NCI-H146 treated with DMSO at 0.1 percent for 48 hours (cell line): ENCODE measurements around the gene DTD1.

Experiments
- DNase-seq: peaks from one replicate; lab custom pipeline; 2025; ENCODE audit not compliant: unreplicated experiment; lab: John Stamatoyannopoulos, UW

Gene DTD1

DNA sequence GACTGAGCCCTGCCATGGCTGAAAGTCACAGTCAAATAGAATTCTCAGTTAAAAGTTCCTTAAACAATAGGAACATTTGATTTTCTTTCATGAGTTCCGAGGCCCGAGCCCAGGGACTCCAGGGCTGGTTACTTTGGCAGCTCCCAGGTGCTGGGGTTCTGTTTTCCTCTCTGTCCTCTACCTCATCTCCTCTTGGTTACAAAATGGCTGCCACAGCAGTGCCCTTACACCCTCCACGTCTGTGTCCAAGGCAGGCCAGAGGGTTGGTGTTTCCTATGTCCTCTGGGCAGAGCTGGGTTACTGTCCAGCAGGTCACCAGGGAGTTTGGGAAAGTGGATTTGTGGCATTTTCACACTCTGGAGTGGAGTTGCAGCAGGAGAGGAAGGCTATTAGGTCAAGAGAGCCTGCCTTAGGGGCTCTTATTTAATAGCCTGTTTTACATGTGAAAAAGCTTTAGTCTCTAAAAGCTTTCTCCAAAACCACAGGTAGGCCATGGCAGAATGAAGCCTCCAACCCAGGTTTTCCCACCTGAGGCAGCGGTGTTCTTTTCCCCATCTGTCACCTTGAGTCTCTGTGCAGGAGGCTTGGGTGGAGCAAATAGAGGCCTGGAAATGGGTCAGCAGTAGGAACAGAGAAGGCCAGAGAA lies 111.0 kb downstream of the DTD1 start:
- no peak for DNase-seq

DNA sequence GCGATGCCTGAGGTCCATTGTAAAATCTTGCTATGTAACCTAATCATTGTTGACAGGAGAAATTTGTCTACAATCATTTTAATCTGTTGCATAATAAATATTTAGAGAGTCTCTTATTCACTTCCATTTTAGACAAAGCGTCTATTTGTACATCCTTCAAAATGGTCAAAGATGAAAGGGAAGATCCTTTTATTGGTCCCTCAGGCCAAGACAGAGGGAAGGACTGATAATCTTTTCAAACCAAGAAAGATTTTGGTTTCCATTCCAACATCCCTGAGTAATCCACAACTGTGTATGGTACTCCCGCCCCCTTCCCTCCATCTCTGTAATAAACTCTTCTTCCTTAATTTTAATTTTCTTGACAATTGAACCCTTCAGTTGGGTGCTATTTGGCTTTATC lies 114.1 kb downstream of the DTD1 start:
- DNase-seq = no peak

DNA sequence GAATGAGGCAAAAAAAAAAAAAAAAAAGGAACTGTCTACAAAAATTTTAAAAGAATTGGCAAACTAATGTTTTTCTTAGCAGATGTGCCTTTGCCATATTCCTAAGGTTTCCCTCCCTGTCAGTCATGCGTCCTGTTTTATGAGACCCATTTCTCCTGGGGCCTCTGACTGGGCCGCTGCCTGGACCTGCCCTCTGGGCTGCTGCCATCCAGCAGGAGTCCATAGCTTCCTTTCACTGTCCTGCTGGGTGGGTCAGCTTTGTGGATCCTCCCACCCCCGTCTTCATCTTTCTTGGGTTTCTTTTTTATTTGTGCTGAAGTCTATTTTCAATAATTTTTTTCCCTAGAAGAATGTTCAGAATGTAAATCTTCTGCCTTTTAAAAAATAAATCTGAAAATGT lies 114.9 kb downstream of the DTD1 start:
- no peak for DNase-seq

DNA sequence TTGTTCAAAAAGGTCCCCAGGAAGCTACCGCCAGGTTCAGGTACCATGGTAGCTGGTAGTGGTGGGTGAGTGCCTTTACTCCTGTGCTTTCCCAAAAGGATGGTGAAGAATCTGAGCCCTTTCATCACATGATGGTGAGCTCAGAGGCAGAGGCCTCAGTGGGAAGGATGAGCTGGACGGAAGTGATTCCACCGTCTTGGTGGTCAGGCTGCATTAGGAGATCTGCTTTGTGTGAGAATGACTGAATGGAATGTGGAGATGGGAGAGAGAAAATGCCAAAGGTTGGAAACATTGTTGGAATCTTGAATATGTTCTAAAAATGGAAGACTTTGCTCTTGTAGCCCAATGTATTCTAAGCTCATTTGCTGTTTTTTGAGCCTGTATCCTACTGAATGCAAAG lies 117.6 kb downstream of the DTD1 start:
- DNase-seq = no peak

DNA sequence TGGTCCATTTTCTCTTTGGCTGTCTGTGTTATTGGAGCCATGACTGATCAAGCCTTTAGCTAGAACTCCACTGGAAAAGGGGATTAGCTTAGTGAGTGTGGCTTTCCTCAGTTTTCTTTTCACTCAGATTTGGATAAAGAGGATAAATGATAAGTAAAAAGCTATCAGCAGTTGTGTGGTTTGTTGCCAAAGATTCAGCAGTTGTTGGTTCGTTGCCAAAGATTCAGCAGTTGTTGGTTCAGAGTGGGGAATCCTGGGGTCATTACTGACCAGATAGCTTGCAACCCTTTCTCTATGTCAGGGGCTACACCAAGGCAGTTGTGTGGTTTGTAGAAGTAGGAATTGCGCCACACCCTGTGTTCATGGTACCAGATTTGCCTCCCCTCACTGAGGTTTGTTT lies 118.1 kb downstream of the DTD1 start:
- no peak for DNase-seq

DNA sequence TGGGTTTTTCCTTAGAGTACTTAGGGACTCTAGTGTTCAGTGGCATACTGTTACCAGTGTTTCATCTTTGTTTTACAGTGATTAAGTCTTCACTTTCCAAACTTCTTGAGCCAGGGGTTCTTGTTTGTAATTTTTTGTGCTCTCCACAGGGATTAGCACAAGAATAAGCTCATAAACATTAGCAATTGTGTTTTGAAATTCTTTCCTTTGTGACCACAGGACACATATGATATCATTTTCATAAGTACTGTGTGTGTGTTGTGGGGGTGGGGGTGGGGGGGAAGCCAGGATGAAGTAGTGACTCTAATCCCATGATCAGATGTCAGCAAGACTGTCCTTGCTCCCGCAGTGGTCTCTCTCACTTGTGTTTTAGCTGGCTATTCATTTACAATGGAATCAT lies 124.3 kb downstream of the DTD1 start:
- no peak for DNase-seq

DNA sequence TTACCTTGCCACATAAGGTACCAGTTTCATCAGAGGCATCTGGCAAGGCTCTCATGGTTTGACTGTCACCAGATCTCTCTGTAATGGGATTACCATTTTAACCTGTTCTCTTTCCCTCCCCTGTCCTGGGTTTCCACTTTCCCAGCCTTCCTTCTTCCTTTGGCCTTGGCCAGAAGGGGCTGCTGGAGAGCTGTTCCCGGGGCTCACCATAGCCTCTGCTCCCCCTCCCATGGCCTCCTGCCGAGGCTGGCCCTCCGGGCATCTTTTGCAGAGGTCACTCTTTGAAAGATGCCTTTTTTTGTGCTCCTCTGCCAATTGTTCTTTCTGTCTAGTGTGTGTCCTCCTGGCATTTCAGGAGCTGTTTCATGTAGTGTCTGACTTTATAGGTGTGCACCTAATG lies 125.0 kb downstream of the DTD1 start:
- peak; percentile 58 for DNase-seq

DNA sequence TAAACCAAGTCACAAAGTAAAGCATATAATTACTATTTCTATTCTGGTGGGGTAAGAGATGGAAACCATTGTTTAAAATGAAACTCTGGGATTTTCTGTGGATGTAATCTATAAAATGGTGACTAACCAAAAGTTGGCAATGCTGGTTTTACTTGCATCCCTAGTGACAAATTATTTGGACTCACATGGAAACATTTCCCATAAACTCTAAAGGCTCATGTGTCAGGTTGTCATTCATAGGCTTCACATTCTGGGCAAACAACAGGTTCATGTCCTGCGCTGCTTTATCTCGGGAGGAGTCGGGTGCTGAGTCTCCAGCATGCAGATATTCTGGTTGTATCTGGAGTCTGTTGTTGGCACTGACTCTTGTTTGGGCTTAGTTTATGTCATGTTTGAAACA lies 127.7 kb downstream of the DTD1 start:
- no peak for DNase-seq

DNA sequence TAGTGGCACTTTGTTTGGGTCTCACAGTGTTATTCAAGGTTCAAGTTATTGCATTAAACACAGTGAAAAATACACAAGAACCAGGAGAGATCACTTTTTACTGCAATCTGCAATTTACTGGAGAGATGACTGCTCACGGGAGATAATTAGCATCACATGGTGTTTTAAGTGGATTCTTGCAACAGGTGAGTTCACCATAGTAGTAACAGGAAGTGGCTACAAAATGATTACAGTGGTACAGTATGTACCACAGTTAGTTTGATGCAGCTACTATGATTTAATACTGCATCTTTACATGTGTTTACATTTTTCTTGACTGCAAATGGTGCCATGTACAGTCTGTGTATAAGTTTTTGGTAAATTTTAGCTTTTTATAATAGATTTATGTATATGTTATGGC lies 129.2 kb downstream of the DTD1 start:
- DNase-seq = no peak

DNA sequence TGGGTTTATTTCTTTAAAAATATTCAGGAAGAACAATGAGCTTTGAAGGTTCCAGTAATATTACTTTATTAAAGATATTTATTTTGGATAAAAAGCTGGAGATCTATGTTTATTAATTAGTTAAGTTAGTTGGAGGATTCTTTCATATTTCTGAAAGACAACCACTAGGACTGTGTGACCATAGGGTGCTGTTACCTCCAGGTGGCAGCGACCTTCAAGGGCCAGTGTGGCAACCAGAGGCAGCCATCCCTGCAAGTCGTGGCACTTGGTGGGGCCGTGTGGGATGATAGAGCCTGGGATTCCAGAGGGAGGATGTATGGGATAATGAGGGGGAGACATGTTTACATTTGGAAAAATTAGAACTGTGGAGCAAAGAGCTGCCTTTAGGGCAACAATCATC lies 130.3 kb downstream of the DTD1 start:
- no peak for DNase-seq

DNA sequence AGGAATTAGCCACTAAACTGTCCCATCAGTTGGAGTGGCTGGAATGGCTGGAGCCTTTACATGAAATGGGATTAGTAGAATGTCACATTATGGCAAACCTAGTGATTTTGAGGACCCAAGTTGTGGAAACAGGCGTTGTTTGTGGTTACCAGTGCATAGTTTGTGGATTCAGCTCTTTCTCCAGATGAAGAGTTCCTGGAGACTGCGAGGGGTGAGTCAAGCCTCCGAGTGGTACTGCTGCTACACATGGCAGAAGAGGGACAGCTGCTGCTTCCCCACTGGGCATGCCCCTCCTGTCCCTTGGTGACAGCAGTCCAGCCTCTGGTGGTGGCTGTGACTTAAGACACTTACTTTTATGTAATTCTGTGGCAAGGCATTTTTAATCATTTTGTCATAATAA lies 131.6 kb downstream of the DTD1 start:
- DNase-seq = no peak

DNA sequence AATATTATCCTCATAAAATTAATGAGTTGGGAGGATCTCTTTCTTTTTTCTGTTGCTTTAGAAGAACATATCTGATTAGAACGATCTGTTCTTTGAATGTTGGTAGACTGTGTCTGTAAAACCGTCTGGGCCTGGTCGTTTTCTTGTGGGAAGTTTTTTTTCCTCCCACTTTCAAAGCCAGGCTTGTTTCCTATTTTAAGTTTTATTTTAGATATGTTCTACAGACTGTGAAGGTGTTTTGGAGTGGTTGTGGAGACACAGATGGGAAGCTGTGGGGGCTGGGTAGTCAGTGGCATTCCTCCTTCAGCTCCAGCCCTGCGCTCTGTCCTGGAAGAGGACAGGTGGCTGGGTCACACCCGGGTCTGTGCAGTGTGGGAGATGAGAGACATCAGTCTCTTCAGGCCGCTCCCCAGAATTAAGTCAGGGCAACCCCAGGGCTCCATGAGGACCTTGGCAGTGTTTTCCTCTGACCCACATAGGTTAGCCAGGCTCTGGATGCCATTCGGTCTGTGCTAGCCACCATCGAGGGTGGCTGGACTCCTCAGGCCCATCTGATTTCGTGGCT lies 133.8 kb downstream of the DTD1 start:
- DNase-seq = no peak

DNA sequence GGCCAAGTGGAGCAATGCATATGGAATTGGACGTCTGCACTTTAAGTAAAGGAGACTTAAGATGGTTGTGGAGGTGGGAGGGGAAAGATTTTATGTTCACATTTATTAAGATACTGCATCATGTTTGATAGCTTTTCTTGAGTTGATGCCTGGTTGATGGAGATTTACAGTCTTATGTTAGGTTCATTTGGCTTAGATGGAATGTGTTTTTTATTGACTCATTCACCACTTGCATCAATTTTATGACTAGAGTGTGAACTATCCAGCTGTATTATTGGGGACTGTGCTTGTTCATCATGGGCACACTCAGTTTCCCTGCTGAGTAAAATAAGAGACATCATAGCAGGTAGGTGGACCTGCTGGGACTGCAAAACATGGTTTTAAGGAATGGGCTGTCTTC lies 134.5 kb downstream of the DTD1 start:
- no peak for DNase-seq

DNA sequence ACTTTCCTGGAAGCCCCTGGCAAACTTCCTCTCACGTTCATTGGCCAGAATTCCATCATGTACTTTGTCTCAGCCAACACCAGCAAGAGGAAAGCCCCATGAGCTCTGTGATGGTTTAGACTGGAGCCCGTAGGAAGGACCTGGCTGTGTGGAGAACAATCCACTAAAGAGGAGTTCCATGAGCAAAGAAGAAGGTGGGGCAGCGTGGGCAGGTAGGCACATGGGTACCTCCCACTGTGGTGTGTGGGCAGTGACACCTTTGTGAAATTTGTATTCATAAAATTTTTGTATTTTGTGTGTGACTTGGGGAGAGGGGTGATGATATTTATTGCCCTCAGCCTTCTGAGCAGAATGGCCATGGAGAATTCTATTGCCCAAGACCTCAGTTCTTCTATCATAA lies 136.2 kb downstream of the DTD1 start:
- DNase-seq = no peak

DNA sequence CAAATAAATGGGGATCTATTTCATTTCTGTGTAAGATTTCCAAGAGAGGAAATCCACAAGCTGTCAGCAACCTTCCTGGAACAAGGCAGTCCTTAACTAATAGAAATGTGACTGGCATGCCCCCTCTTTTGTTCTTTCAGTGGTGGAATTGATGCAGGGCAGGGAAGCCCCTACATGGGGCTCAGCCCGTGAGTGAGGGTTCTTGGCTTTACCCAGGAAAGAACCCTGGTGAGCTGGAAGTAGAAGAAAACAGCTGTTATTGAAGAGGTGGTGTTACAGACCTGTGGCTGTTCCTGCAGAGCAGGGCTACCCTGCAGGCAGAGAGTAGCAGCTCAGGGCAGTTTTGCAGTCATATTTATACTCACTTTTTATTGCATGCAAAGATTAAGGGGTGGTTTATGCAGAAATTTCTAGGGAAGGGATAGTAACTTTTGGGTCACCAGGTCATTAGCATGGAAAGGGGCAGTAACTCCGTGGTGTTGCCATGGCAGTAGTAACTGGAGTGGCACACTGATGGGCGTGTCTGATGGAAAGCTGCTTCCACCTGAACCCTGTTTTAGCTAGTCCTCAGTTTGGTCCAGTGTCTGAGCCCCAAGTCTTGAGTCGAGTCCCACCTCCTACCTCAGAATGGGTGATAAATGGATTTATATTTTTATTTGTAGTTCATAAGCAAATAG lies 137.1 kb downstream of the DTD1 start:
- DNase-seq = no peak

DNA sequence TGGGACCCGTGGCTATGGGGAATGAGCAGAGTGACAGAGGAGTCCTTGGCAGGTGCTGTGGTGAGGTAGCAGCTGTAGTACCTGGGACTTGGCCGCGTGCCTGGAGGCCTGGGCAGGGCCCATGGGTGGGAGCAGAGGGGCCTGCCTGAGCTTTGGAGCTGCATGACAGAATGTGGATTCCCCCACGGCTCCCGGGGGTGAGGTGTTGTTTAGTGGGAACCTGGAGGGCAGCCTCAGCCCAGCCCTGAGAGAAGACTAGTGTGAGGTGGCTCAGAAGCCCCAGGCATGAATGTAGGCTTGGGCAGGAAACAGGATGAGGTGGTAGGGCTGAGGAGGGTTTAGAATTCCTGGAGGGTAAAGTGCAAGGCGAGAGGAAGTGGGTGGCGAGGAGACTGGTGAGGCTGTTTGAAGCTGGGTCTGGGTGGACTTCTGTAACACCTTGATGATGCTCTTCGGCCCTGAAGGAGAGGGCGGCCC lies 139.2 kb downstream of the DTD1 start:
- DNase-seq = no peak

DNA sequence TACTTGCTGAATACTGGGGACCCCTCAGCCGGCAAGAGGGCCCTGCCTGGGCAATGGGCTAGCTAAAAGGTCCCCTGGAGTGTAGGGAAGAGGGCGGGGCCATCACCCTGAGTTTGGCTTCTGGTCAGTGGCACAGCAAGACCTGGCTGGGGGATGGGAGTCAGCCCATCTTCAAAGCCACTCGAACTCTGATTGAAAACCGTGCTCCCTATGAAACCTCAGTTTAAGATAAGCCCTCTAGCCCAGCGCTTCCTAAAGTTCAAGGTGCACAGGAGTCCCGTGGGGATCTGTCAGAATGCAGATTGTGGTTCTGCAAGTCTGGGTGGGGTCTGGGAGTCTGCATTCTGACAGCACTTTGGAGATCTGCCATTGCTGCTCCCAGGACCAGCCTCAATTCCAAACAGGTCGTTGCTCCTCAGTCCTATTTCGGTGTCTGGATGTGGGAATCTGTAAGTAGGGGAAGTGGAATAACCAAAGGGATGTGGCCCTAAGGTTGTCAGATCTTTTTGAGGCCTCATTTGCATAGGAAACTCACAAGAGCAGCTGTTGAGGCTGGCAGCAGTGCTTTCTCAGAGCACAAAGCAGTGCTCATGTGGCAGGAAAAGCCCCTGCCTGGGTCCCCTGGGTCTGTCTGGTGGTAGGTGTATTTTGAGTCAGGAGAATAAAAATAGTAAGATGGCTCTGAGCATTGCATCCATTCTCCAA lies 140.5 kb downstream of the DTD1 start:
- DNase-seq = no peak

DNA sequence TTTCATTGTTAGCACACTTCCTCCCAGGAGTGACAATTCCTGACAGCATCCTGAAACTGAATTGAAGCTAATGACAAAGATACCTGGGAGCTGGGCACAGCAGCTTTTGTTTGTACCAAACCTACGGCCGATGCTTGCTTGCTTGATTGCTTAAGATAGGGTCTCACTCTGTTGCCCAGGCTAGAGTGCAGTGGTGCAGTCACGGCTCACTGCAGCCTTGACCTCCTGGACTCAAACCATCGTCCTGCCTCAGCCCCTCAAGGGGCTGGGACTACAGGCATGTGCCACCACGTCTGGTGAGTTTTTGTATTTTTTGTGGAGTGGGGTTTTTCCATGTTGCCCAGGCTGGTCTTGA lies 141.0 kb downstream of the DTD1 start:
- no peak for DNase-seq

DNA sequence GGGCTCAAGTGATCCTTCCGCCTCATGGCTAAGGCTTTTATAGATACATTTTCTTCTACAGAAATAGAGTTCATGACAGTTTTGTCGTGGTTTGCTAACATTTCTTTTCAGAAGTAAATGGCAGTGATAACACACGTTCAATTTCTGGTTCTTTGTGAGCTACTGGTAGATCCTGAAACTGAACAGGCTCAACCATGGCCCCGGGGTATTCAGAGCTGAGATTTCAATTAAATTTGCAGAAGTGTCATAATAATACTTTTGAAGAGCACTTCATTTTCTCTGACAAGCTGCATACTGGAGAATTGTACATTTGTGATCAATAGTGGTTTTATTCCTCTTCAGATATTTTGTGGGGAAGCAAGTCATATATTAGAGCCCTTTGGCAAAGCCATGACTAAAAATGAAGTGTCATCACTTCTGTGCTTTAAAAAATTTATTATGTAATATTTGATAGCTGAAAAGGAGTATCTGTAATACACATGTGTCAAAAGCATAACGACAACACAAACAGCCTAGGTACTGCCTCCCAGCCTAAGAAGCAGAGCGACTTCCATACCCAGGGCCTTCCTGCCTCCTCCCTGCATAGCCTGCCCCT lies 141.5 kb downstream of the DTD1 start:
- DNase-seq = no peak

DNA sequence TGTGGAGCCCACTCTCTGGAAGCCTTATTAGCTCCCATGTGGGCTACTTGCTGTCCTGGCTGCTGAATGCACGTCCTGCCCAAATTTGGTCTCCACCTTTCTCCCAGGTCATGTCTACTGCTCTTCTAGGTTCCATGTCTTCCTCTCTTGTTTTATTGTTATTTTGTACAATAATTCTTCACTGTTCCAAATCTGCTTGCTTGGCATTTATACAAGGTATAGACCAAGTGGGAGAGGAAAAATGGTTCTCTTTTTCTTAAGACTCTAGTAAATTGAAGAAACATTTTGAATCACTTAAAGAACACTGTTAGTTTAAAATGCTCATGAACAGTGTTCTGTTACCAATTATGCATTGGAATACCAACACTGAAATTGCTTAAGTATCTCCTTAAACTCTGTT lies 144.1 kb downstream of the DTD1 start:
- no peak for DNase-seq

DNA sequence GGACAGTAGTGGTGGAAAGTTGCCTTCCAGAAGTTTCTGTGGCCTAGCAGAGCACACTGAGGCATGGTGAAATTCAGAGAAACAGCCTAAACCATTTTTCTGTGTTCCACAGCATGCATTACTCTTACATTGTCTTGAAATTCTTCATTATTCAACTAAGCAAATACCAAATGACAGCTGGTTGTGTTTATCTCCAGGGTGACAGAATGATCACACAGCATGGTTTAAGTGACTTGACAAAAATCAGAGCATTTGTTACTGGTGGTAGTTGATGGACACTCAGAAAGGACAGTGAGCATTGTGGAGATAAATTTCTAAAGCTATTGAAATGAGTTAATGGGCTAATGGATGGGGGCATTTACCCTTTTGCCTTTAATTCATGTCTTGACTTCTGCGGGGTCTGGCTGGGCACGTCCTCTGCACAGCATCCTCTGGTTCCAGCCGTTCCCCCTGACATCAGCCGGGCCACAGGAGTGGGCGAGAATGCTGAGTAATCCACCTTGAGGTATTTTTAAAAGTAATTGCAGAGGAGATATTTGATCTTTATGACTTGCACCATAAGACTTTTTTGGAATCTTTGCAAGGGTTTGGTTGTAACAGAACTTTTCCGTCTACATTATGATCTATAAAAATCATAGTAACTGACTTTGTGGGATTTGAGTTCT lies 146.8 kb downstream of the DTD1 start:
- DNase-seq = peak; percentile 76
